C1 segment of cervical spinal cord (tissue), 14 donors: ENCODE results near the gene PBXIP1.
"Not testable (repeated sequence)": the region's sequence is repeated elsewhere in the genome, so short reads cannot be mapped to it uniquely, and the experiment has no call there.

ENCODE experiments used
- DNase-seq, 14 donors: peaks; one replicate each; lab custom pipeline; 2025; lab: John Stamatoyannopoulos, UW

PBXIP1 gene

GRCh38 chr1:154937085-154937987 is 18.6 kb downstream of the PBXIP1 start:
- DNase-seq: peak; percentile 82 to 100 (median 97)

- peak; percentile 82 to 100 (median 97) for DNase-seq
Measured at GRCh38 chr1:154936555-154937084, 19.3 kb downstream of the PBXIP1 start, which contains the start of gene PMVK. PMVK (minus strand) TSS chr1:154936719; CDS start chr1:154936685, 34 bp downstream.

- no peak for DNase-seq
Measured at GRCh38 chr1:154935749-154936554, 19.9 kb downstream of the PBXIP1 start.

GRCh38 chr1:154934358-154934948 is 21.4 kb downstream of the PBXIP1 start:
- no peak for DNase-seq

- DNase-seq: no peak
Measured at GRCh38 chr1:154931940-154932487, 23.9 kb downstream of the PBXIP1 start.

- DNase-seq: no peak
Measured at GRCh38 chr1:154926201-154926600, 29.7 kb downstream of the PBXIP1 start.

- DNase-seq: no peak
Measured at GRCh38 chr1:154925335-154926170, 30.3 kb downstream of the PBXIP1 start.

- no peak for DNase-seq
Measured at GRCh38 chr1:154923695-154924094, 32.2 kb downstream of the PBXIP1 start.

- DNase-seq: no peak
Measured at GRCh38 chr1:154913273-154913672, 42.6 kb downstream of the PBXIP1 start.

- no peak for DNase-seq
Measured at GRCh38 chr1:154912755-154913154, 43.1 kb downstream of the PBXIP1 start.

- DNase-seq: peak in 2 of 14 donors; percentile 19 to 53
Measured at GRCh38 chr1:154911691-154912550, 44.0 kb downstream of the PBXIP1 start.

- DNase-seq: no peak
Measured at GRCh38 chr1:154910851-154911250, 45.0 kb downstream of the PBXIP1 start.

GRCh38 chr1:154908937-154909336 is 47.0 kb downstream of the PBXIP1 start:
- no peak for DNase-seq

- not testable (repeated sequence) for DNase-seq
Measured at GRCh38 chr1:154908129-154908528, 47.8 kb downstream of the PBXIP1 start.

- no peak for DNase-seq
Measured at GRCh38 chr1:154906621-154907081, 49.2 kb downstream of the PBXIP1 start.

GRCh38 chr1:154902938-154903566 is 52.8 kb downstream of the PBXIP1 start:
- no peak for DNase-seq

GRCh38 chr1:154901591-154901990 is 54.3 kb downstream of the PBXIP1 start:
- DNase-seq: no peak

GRCh38 chr1:154899041-154899440 is 56.9 kb downstream of the PBXIP1 start:
- DNase-seq: no peak

- DNase-seq: peak in 7 of 14 donors; percentile 18 to 52 (median 32)
Measured at GRCh38 chr1:154896771-154897286, 59.1 kb downstream of the PBXIP1 start.
